GM12891 (cell line): ENCODE results near the gene RHBDD3.

ENCODE experiments used
- POLR2A ChIP-seq: IDR thresholded peaks from 2 replicates; pipeline ENCODE4 v1.6.1; 2011; ENCODE audit warnings: low read depth, low read length, control low read depth
- POLR2AphosphoS5 ChIP-seq: IDR thresholded peaks from 2 replicates; pipeline ENCODE4 v1.6.1; 2011; ENCODE audit warnings: low read depth, low read length, control low read depth

DNA sequence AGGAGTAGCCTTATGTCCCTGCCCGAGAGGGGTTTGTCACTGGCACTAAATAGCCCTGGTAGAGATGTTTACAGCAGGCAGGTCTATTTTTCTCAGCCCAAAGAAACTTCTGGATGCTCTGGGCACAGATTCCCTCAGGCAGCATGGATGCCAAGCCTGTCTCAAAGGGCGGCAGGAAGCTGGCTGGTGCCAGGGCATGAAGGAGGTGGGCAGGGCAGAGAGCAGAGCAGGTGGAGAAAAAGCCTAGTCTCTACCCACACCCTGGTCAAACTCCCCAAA is 34.6 kb upstream of the RHBDD3 start:
- no peak for TF ChIP-seq POLR2AphosphoS5
- TF ChIP-seq POLR2A, result no peak
